DND-41 (cell line): ENCODE data around the gene IFNG.

Experiments used
- ATAC-seq: fragments of 200-7000 bp; cut with Tn5 transposase; 3 replicates; pipeline ENCODE4 v1.9.1; 2021; ENCODE audit warnings: low read depth; ENCODE audit not compliant: insufficient read depth
- DNase-seq: peaks from one replicate; pipeline ENCODE4 v3.0.0-alpha.2; 2020
- H2AFZ ChIP-seq: 2 replicates; pipeline ENCODE4 v1.6.0; 2012; ENCODE audit warnings: low read depth, low read length
- H3K27ac ChIP-seq: 2 replicates; pipeline ENCODE4 v1.5.1; 2012; ENCODE audit warnings: low read length, inconsistent platforms
- H3K27me3 ChIP-seq: fragments of 200-600 bp; sonication (generic); 2 replicates; pipeline ENCODE4 v1.6.0; 2012; ENCODE audit warnings: low read length, mild to moderate bottlenecking, inconsistent platforms; ENCODE audit not compliant: insufficient read depth, poor library complexity
- H3K36me3 ChIP-seq: 2 replicates; pipeline ENCODE4 v1.5.1; 2012; ENCODE audit warnings: low read length, inconsistent platforms; ENCODE audit not compliant: insufficient read depth
- H3K4me1 ChIP-seq: 2 replicates; pipeline ENCODE4 v1.5.1; 2012; ENCODE audit warnings: mild to moderate bottlenecking, low read length; ENCODE audit not compliant: insufficient read depth
- H3K4me2 ChIP-seq: 2 replicates; pipeline ENCODE4 v1.6.0; 2012; ENCODE audit warnings: mild to moderate bottlenecking, moderate library complexity, low read length, inconsistent platforms; ENCODE audit not compliant: insufficient read depth
- H3K4me3 ChIP-seq, 2 experiments: fragments of 200-600 bp in 1 of 2; shearing (Covaris generic) in 1 of 2; 2 replicates each; pipeline ENCODE4 v1.5.1; 2012 to 2016; ENCODE audit warnings: inconsistent platforms in 2 of 2, low read length in 2 of 2, mild to moderate bottlenecking in 2 of 2, low read depth in 1 of 2, moderate library complexity in 1 of 2
- H3K79me2 ChIP-seq: 2 replicates; pipeline ENCODE4 v1.6.0; 2012; ENCODE audit warnings: low read length, inconsistent platforms; ENCODE audit not compliant: insufficient read depth
- H3K9ac ChIP-seq: 2 replicates; pipeline ENCODE4 v1.6.0; 2012; ENCODE audit warnings: low read depth, mild to moderate bottlenecking, inconsistent platforms, low read length, moderate library complexity
- H3K9me3 ChIP-seq: 2 replicates; pipeline ENCODE4 v1.5.1; 2012; ENCODE audit warnings: low read length, moderate library complexity, mild to moderate bottlenecking, inconsistent platforms; ENCODE audit not compliant: insufficient read depth, severe bottlenecking
- H4K20me1 ChIP-seq: 2 replicates; pipeline ENCODE4 v1.6.0; 2012; ENCODE audit warnings: low read length; ENCODE audit not compliant: insufficient read depth
- CTCF ChIP-seq: IDR thresholded peaks from 2 replicates; pipeline ENCODE4 v1.5.1; 2012; ENCODE audit warnings: borderline replicate concordance, low read length, moderate library complexity, mild to moderate bottlenecking; ENCODE audit not compliant: poor library complexity, severe bottlenecking; ENCODE audit errors: extremely low read depth
- EZH2 ChIP-seq: IDR thresholded peaks from 3 replicates; pipeline ENCODE4 v1.6.1; 2012; ENCODE audit warnings: borderline replicate concordance, low read depth, mild to moderate bottlenecking, moderate library complexity, low read length, inconsistent platforms; ENCODE audit not compliant: severe bottlenecking

IFNG gene

DNA sequence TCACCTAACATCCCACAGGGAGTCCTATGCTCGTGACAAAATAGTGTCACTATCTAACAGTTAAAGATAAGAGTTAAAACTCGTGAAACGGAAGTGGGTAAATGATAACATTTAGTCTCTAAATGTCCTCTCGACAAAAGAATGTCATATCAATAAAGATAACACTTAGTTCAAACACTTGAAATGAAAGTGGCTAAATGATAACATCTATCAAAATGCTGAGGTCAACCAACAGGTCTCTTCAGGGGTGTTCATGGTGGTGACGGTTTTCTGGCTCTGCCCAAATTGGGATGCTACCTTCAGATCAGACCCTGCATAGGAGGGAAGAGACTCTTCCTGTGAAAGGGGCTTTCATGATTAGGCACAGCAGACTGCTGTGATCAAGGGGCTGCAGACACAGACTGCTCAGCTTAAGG lies 43.9 kb upstream of the IFNG start:
- peaks cover 19% of the 10 kb centered on the region for H3K27me3 ChIP-seq
- no peak overlapping the region for H3K4me3 ChIP-seq
- no peaks in the 10 kb centered on the region for H3K36me3 ChIP-seq
- DNase-seq (no peak), ATAC-seq (peak; percentile 62)
- no peaks in the 10 kb centered on the region for H3K79me2 ChIP-seq
- no peaks in the 10 kb centered on the region for H3K9me3 ChIP-seq
- H3K4me2 ChIP-seq: no peak overlapping the region
- H2AFZ ChIP-seq: no peak overlapping the region
- peaks cover 7% of the 10 kb centered on the region for H3K4me1 ChIP-seq
- H3K9ac ChIP-seq: no peak overlapping the region
- H3K27ac ChIP-seq: no peak overlapping the region
- TF ChIP-seq CTCF (no peak), EZH2 (no peak)
- no peaks in the 10 kb centered on the region for H4K20me1 ChIP-seq

DNA sequence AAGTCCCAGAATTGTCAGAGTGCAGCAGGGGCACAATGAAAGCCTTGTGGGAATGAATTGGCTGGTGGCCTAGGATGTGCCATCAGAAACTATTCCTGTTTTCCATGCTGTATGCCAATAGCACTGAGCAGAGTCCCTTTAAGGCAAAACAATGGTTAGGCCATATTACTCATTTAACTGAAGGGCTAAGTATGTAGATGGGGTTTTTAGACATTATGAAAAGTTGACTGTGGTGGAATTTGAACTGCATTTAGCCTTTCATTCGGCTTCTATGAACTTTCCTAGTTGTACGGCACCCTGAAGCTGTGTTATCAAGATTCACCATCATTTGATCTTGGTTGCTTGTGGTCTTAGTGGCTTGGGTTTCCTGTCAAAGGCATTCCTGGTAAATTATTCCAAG lies 41.3 kb upstream of the IFNG start:
- Histone ChIP-seq H3K4me2 (no peak overlapping the region), H3K27ac (no peak overlapping the region), H3K4me1 (peaks cover 7% of the 10 kb centered on the region), H4K20me1 (no peaks in the 10 kb centered on the region), H2AFZ (no peak overlapping the region), H3K27me3 (peaks cover 10% of the 10 kb centered on the region), H3K36me3 (no peaks in the 10 kb centered on the region), H3K79me2 (no peaks in the 10 kb centered on the region), H3K9me3 (no peaks in the 10 kb centered on the region), H3K9ac (no peak overlapping the region), H3K4me3 (no peak overlapping the region)
- peak; percentile 66 for ATAC-seq
- TF ChIP-seq CTCF: no peak
- TF ChIP-seq EZH2: no peak
- DNase-seq: no peak

- no peaks in the 10 kb centered on the region for H4K20me1 ChIP-seq
- no peak overlapping the region for H2AFZ ChIP-seq
- DNase-seq (no peak), ATAC-seq (no peak)
- no peak for TF ChIP-seq CTCF
- no peak for TF ChIP-seq EZH2
- no peak overlapping the region for H3K27ac ChIP-seq
- H3K9ac ChIP-seq: no peak overlapping the region
- H3K4me3 ChIP-seq: no peak overlapping the region
- H3K27me3 ChIP-seq: peaks cover 10% of the 10 kb centered on the region
- no peaks in the 10 kb centered on the region for H3K9me3 ChIP-seq
- H3K79me2 ChIP-seq: no peaks in the 10 kb centered on the region
- H3K4me2 ChIP-seq: no peak overlapping the region
- H3K36me3 ChIP-seq: no peaks in the 10 kb centered on the region
- peaks cover 7% of the 10 kb centered on the region for H3K4me1 ChIP-seq
Measured at GRCh38 chr12:68199127-68199526, 39.6 kb upstream of the IFNG start.

- no peak overlapping the region for H3K9ac ChIP-seq
- no peaks in the 10 kb centered on the region for H3K9me3 ChIP-seq
- no peaks in the 10 kb centered on the region for H4K20me1 ChIP-seq
- H3K4me1 ChIP-seq: peaks cover 7% of the 10 kb centered on the region
- H3K4me2 ChIP-seq: no peak overlapping the region
- peaks cover 10% of the 10 kb centered on the region for H3K27me3 ChIP-seq
- no peak overlapping the region for H3K27ac ChIP-seq
- no peaks in the 10 kb centered on the region for H3K79me2 ChIP-seq
- no peak for TF ChIP-seq CTCF
- TF ChIP-seq EZH2: no peak
- H2AFZ ChIP-seq: no peak overlapping the region
- DNase-seq (no peak), ATAC-seq (no peak)
- no peaks in the 10 kb centered on the region for H3K36me3 ChIP-seq
- no peak overlapping the region for H3K4me3 ChIP-seq
Measured at GRCh38 chr12:68198507-68199086, 39.1 kb upstream of the IFNG start.
